Measurements from ENCODE around the gene CHRNA9.
"Not testable (repeated sequence)": the region's sequence is repeated elsewhere in the genome, so short reads cannot be mapped to it uniquely, and the experiment has no call there.

Gene CHRNA9

GRCh38 chr4:40334591-40335524 lies at the start of gene CHRNA9:
Gene CHRNA9, plus strand, starts transcription at chr4:40335333. Its CDS starts 135 bp downstream, at chr4:40335468.
- DNase-seq: no peak

GRCh38 chr4:40285692-40286091 lies 49.4 kb upstream of the CHRNA9 start:
- DNase-seq: no peak

DNA sequence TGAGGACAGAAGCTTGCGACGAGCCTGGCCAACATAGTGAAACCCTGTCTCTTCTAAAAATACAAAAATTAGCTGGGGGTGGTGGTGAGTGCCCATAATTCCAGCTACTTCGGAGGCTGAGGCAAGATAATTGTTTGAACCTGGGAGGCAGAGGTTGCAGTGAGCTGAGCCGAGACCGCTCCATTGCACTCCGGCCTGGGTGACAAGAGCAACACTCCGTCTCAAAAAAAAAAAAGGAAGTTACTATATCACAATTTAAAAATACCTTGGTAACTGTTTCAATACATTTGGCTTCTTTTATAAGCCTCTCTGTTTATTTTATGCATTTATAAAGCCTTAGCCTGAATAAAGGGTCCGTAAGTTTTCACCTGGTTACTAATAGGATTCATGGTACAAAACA lies 46.6 kb upstream of the CHRNA9 start:
- no peak for DNase-seq

DNA sequence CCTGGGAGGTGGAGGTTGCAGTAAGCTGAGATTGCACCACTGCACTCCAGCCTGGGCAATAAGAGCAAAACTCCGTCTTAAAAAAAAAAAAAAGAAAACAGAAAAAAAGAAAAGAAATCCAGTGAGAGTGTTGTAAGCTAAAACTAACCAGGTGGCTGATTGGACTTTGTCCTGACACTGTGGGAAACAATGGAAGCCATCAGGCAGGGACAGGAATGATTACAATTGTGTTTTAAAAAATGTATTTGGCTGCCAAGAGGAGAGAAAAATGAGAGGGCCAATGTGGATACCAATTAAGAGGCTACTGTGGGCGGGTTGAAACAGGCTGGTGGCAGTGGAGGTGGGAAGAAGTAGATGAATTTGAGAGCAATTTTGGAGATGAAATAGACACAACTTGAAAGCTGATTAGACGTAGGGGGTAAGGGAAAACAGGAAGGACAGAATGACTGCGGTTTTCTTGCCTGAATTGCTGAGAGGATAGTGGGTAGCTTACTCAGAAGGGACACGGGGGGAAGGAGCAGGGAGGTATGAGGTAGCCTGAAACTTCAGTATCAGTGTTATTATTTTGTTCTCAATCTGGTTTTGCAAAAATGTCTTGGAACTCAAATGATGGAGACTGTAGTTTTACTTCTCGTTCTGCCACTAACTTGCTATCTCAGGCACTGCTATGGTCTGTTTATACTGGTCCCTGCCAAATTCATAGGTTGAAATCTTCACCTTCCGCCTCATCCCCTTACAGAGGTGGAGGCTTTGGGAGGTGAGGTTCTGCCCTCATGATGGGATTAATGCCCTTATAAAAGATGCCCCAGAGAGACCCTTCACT lies 45.6 kb upstream of the CHRNA9 start:
- peak in 4 of 6 experiments; percentile 21 to 66 (median 60) for DNase-seq

- not testable (repeated sequence) for DNase-seq
Observed at GRCh38 chr4:40290611-40291186, 44.4 kb upstream of the CHRNA9 start.

GRCh38 chr4:40292313-40292759 lies 42.8 kb upstream of the CHRNA9 start:
- no peak for DNase-seq

GRCh38 chr4:40294339-40294738 lies 40.8 kb upstream of the CHRNA9 start:
- no peak for DNase-seq

- not testable (repeated sequence) for DNase-seq
Observed at GRCh38 chr4:40295030-40295429, 40.1 kb upstream of the CHRNA9 start.

- DNase-seq: no peak
Observed at GRCh38 chr4:40295572-40295971, 39.6 kb upstream of the CHRNA9 start.

DNA sequence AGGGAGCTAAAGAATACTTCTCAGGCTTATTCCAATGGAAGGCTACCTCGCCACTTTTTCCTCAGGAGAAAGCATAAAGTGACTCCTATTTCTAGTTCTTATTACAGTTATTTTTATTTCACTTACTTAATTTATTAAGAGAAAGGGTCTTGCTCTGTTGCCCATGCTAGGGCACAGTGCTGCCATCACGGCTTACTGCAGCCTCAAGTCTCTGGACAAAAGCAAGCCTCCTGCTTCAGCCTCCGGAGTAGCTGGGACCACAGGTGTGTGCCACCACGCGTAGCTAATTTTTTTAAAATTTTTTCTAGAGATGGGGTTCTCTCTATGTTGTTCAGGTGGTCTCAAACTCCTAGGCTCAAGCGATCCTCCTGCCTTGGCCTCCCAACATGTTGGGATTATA lies 36.0 kb upstream of the CHRNA9 start:
- no peak for DNase-seq

- DNase-seq: no peak
Observed at GRCh38 chr4:40299811-40300292, 35.3 kb upstream of the CHRNA9 start.

- DNase-seq: no peak
Observed at GRCh38 chr4:40300371-40301162, 34.6 kb upstream of the CHRNA9 start.

DNA sequence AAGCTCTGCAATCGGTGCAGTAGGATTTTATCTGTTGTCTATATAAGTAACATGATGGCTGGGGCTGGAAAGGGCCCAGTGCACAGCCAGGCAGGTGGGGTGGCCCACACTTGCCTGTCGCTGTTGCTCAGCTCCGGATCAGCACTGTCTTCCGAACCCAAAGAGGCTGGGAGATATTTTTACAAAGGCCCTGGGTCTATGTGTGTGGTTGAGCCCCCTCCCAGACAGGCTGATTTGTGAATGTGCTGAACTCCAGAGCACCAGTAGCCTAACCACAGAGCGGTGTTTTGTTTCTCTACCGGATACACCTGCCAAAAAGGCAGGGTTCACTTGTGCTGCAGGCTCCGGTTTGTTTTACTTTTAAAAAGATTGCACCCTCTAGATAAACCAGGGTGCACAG lies 33.5 kb upstream of the CHRNA9 start:
- no peak for DNase-seq

DNA sequence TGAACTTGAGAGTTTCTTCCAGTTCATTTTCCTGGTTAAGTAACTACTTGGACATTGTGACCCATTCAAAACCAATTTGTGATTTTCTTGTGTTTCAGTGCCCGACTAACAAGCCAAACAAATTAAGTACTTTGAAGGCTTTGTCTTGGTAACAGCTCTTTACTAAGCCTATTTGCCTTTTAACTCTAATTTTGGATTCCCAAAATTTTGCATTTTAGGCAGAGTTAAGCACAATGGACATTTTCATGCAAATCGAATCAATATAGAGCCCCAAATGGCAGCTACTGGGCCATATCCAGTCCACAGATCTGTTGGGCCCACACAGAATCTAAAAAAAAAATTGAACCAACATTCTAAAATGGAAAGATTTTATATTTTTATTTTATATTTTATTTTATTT lies 31.4 kb upstream of the CHRNA9 start:
- no peak for DNase-seq

GRCh38 chr4:40305328-40306170 lies 29.6 kb upstream of the CHRNA9 start:
- DNase-seq: no peak

GRCh38 chr4:40306226-40306625 lies 28.9 kb upstream of the CHRNA9 start:
- no peak for DNase-seq

- DNase-seq: no peak
Observed at GRCh38 chr4:40306976-40307375, 28.2 kb upstream of the CHRNA9 start.

DNA sequence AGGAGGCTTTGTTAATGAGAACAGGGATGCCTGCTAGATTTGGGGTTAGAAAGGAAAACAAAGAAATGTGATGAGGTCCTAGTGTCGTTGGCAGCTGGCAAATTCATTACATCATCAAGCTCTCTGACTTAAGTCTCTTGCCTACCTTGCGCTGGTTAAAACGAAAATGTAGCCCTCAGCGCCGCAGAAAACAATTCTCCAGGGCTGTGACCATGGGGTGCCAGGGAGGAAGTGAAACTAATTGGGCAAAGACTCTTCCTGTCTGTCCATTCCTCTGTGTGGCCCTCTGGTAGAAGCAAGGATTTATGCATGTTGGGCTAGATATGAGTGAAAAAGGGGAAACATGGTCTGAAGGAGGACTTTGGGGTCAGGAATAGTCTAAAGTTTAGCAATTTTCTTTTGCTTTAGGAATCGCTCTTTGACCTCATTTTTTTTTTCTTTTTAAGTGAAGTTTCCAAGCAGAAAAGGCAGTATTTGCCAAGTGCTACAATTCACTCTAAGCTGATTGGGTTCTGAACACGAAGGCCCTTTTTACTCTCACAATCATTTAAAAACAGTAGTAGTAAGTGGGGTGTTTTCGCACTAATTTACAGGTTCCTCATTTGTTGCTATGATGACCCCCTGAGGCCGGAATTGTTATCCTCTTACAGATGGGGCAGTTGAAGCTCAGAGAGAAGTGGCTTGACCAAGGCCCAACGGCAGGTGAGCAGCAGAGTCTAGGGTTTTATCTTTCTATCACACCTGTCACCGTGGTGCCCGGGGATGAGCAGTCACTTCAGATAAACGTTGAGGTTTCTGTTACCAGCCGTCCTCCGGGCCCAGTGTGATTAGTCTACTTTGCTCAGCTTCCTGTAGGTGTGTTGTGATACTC lies 27.3 kb upstream of the CHRNA9 start:
- DNase-seq: no peak

GRCh38 chr4:40308528-40309122 lies 26.5 kb upstream of the CHRNA9 start:
- DNase-seq: no peak

- DNase-seq: no peak
Observed at GRCh38 chr4:40309250-40309774, 25.8 kb upstream of the CHRNA9 start.

All from stimulated activated naive CD4-positive, alpha-beta T cell (primary cell).